ENCODE results near the gene FAM83E. TPM values are rescaled to one million over a fixed set of nuclear protein-coding genes. Genes with fewer than 3 reads are reported as not detected.

Gene FAM83E
- total and polyA plus RNA-seq, 2 of the 8 experiments (the other 6 are each of a cell fraction or from before 2014, with no cell fraction given) = 1.8 to 5.3 TPM

- TF ChIP-seq USF2 (IDR thresholded peaks at IDR 0.05; ENCODE audit: low read length) = no peak
- TF ChIP-seq BCL11A (IDR thresholded peaks at IDR 0.05; ENCODE audit: low read depth in 2 of 2, low read length in 2 of 2) = no peak
- no peak for TF ChIP-seq SP2 (IDR thresholded peaks at IDR 0.05; ENCODE audit: low read length)
- no peak for TF ChIP-seq HDAC2 (IDR thresholded peaks at IDR 0.05; ENCODE audit: borderline replicate concordance in 1 of 2, low read depth in 2 of 2, low read length in 2 of 2)
- TF ChIP-seq CHD7 (IDR thresholded peaks at IDR 0.05; ENCODE audit: insufficient replicate concordance, low read length) = no peak
Observed at GRCh38 chr19:48596679-48597465, 18.0 kb downstream of the FAM83E start (continued).
